Fibroblast of skin of left biceps (primary cell): Measurements from ENCODE around the gene FRMD6.
"Not testable (repeated sequence)": the region's sequence is repeated elsewhere in the genome, so short reads cannot be mapped to it uniquely, and the experiment has no call there.

Experiments used
- DNase-seq, 2 experiments: peaks; one replicate each; pipeline ENCODE4 v3.0.0-alpha.2; 2013; ENCODE audit warnings: low read depth in 2 of 2

Gene FRMD6

DNA sequence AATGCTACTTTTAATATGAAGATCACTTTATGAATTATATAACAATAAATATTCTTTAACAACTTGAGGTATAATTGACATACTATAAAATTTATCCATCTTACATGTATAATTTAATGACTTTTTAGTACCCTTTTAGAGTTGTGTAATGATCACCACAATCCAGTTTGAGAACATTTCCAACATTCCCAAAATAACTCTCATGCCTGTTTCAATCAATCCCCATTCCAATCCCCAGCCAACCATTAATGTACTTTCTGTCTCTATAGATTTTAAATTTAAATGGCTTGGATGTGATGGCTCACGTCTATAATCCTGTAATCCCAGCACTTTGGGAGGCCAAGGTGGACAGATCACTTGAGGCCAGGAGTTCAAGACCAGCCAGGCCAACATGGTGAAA lies 23.5 kb upstream of the FRMD6 start:
- no peak for DNase-seq

DNA sequence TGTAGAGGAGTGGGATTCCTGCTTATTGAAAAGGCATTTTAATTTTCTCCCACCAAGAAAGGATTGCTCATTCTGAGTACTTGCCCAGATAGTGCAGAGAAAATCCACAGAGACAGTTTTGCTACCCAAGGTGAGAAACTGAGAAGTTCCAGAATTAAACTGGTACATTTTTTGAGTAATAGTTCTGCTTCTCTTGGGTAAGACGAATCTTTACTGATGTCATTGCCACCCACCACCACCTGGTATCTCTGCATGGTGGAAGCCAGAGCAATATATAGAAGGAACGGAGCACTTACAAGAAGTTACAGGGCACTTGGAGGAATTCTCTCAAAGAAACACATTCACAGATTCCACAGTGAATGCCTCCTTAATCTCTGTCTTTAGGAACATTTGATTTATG lies 20.7 kb upstream of the FRMD6 start:
- DNase-seq, result no peak

DNA sequence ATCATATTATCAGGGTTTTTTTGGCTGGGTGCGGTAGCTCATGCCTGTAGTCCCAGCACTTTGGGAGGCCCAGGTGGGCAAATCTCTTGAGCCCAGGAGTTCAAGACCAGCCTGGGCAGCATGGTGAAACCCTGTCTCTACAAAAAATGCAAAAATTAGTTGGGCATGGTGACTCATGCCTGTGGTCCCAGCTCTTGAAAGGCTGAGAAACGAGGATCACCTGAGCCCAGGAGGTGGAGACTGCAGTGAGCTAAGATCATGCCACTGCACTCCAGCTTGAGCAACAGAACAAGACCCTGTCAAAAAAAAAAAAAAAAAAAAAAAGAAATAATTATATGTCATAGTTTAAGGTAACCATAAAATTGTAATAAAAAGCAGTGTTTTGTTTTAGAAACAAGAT lies 18.4 kb upstream of the FRMD6 start:
- not testable (repeated sequence) for DNase-seq

GRCh38 chr14:51636109-51636508 lies 15.6 kb upstream of the FRMD6 start:
- no peak for DNase-seq

- no peak for DNase-seq
Measured at GRCh38 chr14:51638071-51638944, 13.4 kb upstream of the FRMD6 start.

DNA sequence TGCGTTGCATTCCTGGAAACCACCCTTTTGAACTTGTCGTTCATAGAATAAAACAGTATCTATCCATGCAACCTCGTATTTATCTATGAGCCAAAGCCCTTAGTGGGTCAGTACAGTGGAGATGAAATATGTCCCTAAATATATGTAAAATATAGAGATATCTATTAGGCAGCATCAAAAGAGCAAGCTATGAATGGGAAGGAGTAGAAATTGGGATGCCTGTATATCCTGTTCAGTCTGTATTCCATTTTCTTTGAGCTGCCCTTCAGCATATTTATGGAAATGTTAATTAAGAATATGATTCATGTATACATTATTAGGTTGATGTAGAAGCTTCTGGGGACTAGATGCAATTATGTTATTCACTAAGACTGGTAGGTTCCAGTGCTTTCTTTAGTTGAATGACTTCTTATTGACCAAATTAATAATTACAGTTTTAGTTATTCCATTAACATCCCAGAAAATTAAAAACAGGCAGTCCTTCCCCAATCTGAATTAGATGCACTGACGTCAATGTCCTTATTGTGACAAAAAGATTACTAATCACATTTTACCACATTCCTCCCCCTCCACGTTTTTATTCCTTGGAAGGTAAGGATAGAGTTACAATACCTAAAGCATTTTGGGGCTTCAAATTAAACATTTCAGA lies 11.9 kb upstream of the FRMD6 start:
- no peak for DNase-seq

- DNase-seq, result no peak
Measured at GRCh38 chr14:51643140-51643539, 8.6 kb upstream of the FRMD6 start.

- DNase-seq, result peak; percentile 52 to 70
Measured at GRCh38 chr14:51644217-51644933, 7.3 kb upstream of the FRMD6 start.

DNA sequence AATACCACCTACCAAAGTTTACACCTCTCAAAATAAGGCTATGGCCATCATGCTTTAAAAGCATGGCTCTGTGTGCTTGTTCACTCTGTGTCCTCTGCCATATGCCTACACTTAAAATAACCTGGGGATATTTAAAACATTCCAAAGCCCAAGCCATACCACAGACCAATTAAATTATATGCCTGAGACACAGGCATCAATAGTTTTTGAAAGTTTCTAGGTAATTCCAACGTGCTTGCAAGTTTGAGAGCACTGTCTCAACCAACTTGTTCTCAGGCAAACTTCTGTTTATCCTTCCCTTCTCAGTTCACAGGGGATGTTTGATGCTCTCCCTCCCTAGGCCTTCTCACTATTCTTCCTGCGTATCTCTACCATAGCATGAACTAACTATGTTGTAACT lies 3.4 kb upstream of the FRMD6 start:
- no peak for DNase-seq

DNA sequence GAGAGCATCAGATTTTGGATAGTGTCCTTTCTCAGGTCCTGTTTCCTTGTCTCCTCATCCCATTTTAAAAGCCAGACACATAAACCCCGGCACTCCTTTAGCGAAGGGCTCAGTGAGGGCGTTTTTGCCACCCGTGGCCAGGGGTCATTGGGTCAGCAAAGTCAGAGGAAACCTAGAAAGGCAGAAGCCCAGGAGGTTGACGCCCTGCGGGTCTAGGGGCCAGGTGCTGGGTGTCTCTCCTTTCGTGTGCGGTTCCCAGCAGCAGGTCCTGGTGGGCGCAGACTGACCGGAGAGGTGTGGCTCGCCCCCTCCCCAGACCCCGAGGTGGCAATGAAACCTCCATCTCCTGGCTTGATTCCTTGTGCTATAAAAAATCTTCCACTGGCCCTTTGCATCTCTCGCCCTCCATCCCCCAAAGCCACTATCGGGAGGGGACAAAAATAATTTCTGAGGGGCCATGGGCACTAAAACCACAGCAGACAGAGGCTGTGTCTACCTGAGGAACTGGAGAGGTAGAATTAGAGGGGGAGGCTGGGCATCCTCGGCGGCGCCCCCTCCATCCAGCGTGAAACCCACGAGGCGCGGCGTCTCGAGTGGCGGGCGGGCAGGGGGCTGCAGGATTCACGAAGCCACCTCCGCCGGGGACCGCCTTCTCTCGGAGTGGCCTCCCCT lies 858 bp upstream of the FRMD6 start:
- DNase-seq, result no peak

- no peak for DNase-seq
Measured at GRCh38 chr14:51652168-51653078, 713 bp downstream of the FRMD6 start.

DNA sequence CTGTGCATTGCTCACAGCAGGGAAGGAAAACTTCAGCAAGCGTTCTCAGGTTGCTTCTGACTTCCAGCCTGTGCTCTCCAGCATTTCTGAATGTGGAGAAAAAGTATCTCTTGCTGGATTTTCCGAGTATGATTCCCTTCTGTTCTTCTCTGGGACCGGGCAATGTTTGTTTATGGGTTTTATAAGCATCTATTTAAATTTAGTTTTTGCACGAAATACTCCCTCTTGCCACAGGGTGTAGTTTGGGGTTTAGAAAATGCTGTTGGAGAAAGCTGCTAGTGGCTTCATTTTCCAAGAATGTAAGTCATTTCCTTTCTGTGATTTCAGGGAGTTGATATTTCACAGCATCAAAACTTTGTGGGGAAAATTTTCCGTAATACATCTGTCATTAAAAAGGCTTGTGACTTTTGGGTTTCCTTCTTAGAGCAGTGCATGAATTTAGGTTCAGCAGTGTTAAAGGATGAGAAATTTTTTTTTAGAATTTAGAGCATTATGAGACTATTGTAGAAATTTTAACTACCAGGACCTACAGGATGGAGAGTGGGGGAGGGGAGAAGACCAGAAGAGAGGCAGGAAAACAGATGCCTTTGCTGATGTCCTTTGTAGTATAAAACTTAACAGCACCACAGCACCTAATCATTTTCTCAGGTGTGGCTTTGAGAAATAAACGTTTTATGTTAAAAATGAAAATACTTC lies 1.5 kb downstream of the FRMD6 start:
- peak; percentile 67 for DNase-seq

GRCh38 chr14:51653775-51654532 lies 2.2 kb downstream of the FRMD6 start:
- no peak for DNase-seq

DNA sequence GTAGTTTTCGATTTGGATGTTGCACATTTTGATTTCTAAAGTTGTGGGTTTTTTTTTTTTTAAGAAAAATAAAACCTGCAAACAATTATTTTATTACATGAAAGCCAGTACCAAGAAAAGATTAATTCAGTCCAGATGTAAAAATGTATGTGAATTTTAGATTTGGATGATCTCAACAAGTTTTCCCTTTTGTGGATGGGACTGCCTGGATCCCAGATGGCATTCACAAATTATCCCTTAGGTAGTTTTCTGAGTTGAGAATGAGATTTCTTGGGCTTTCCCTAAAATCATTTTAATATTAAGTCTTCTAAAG lies 2.8 kb downstream of the FRMD6 start:
- DNase-seq, result peak in 1 of 2 experiments; percentile 27

DNA sequence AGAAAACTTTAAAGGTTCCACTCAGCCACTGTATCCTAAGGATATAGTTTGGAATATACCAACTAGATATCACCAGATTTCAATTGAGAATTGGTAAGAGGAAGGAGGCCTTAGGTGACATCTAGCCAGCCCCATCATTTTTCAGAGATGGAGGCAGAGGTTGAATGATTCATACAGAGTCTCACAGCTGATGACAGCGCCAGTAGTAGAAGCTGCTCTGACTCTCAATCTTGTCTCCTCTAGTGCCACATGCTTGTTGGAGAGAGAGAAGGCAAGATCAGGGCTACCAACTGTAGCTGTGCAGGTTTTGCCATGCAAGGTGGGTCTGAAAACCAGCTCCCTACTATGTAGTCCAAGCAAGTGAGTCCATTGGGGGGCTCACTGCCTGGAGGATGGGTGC lies 6.1 kb downstream of the FRMD6 start:
- DNase-seq, result no peak

GRCh38 chr14:51658441-51659173 lies 6.9 kb downstream of the FRMD6 start:
- DNase-seq, result no peak

DNA sequence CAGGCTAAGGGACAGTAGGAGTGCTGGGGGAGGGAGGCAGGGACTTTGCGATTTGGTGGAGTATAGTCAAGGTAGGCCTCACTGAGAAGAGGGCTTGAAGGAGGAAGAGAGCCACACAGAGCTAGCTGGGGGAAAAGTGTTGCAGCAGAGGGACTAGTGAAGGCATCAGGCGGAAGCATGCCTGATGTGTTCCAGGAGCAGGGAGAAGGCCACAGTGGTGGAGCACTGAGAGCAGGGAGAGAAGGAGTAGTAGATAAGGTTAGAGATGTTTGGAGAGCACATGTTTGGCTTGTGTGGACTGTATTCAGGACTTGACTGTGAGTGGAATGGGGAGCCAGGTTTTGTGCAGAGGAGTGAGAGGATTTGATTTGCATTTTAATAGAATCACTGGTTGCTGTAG lies 9.0 kb downstream of the FRMD6 start:
- no peak for DNase-seq

GRCh38 chr14:51661504-51661903 lies 9.8 kb downstream of the FRMD6 start:
- DNase-seq, result no peak

DNA sequence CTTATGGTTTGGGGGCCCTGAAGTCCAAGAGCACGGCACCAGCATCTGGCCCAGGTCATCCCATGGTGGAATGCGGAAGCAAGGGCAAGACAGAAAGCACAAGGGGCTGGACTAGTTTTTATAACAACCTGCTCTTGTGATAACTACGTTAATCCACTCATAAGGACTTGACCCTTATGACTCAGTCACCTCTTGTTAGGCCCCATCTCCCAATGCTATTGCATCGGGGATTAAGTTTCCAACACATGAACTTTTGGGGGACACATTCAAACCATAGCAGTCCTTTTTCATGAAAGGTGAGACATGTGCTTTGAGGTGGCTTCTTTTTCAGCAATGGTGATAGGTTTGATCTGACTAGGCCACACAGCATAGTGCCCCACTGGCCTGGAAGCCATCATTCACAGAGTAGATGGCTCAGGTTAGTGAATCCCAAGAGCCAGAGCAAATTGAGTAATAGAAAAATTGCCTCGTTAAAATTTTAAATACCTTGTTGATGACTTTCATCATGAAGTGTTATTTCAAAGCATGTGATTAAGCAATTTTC lies 12.1 kb downstream of the FRMD6 start:
- no peak for DNase-seq
